DND-41 (cell line): ENCODE measurements around the gene UTF1.

Experiments used
- CTCF ChIP-seq: IDR thresholded peaks from 2 replicates; pipeline ENCODE4 v1.5.1; 2012; ENCODE audit warnings: borderline replicate concordance, low read length, moderate library complexity, mild to moderate bottlenecking; ENCODE audit not compliant: poor library complexity, severe bottlenecking; ENCODE audit errors: extremely low read depth
- EZH2 ChIP-seq: IDR thresholded peaks from 3 replicates; pipeline ENCODE4 v1.6.1; 2012; ENCODE audit warnings: borderline replicate concordance, low read depth, mild to moderate bottlenecking, moderate library complexity, low read length, inconsistent platforms; ENCODE audit not compliant: severe bottlenecking

GRCh38 chr10:133206356-133207040 lies 23.5 kb upstream of the UTF1 start:
- no peak for TF ChIP-seq CTCF
- TF ChIP-seq EZH2: no peak
